ENCODE measurements around the gene SIGLEC8.
"Not testable (repeated sequence)": the region's sequence is repeated elsewhere in the genome, so short reads cannot be mapped to it uniquely, and the experiment has no call there.

SIGLEC8 gene

GRCh38 chr19:51458051-51458645 is at the start of gene SIGLEC8:
Gene SIGLEC8, minus strand, starts transcription at chr19:51458454. Its CDS starts 67 bp downstream, at chr19:51458387.
- no peak for DNase-seq (ENCODE audit: insufficient read length, low spot score)
- no peak for TF ChIP-seq POLR2A (IDR thresholded peaks at IDR 0.05; ENCODE audit: low read depth, low read length)
- no peak for FAIRE-seq

- FAIRE-seq: no peak
- DNase-seq (ENCODE audit: insufficient read length, low spot score): no peak
- no peak for TF ChIP-seq POLR2A (IDR thresholded peaks at IDR 0.05; ENCODE audit: low read depth, low read length)
Observed at GRCh38 chr19:51507640-51508058, 49.4 kb upstream of the SIGLEC8 start.

GRCh38 chr19:51507192-51507591 is 48.9 kb upstream of the SIGLEC8 start:
- TF ChIP-seq POLR2A (IDR thresholded peaks at IDR 0.05; ENCODE audit: low read depth, low read length): no peak
- no peak for FAIRE-seq

GRCh38 chr19:51505904-51506303 is 47.6 kb upstream of the SIGLEC8 start:
- TF ChIP-seq POLR2A (IDR thresholded peaks at IDR 0.05; ENCODE audit: low read depth, low read length): no peak
- FAIRE-seq (no peak), DNase-seq (ENCODE audit: insufficient read length, low spot score) (no peak)

More at GRCh38 chr19:51507192-51507591, 48.9 kb upstream of the SIGLEC8 start:
- no peak for DNase-seq (ENCODE audit: insufficient read length, low spot score)

- DNase-seq (ENCODE audit: insufficient read length, low spot score) (no peak), FAIRE-seq (no peak)
- TF ChIP-seq POLR2A (IDR thresholded peaks at IDR 0.05; ENCODE audit: low read depth, low read length): no peak
Observed at GRCh38 chr19:51503896-51504295, 45.6 kb upstream of the SIGLEC8 start.

GRCh38 chr19:51503286-51503817 is 45.1 kb upstream of the SIGLEC8 start:
- TF ChIP-seq POLR2A (IDR thresholded peaks at IDR 0.05; ENCODE audit: low read depth, low read length): no peak
- DNase-seq (ENCODE audit: insufficient read length, low spot score) (no peak), FAIRE-seq (no peak)

GRCh38 chr19:51501594-51502263 is 43.5 kb upstream of the SIGLEC8 start, which contains the start of gene SIGLEC12:
Gene SIGLEC12, minus strand, starts transcription at chr19:51501800. Its CDS starts 67 bp downstream, at chr19:51501733.
- FAIRE-seq (no peak), DNase-seq (ENCODE audit: insufficient read length, low spot score) (no peak)
- no peak for TF ChIP-seq POLR2A (IDR thresholded peaks at IDR 0.05; ENCODE audit: low read depth, low read length)

- FAIRE-seq; DNase-seq (ENCODE audit: insufficient read length, low spot score): not testable (repeated sequence)
Observed at GRCh38 chr19:51500931-51501330, 42.7 kb upstream of the SIGLEC8 start.

- no peak for DNase-seq (ENCODE audit: insufficient read length, low spot score)
- no peak for TF ChIP-seq POLR2A (IDR thresholded peaks at IDR 0.05; ENCODE audit: low read depth, low read length)
- no peak for FAIRE-seq
Observed at GRCh38 chr19:51497666-51498065, 39.4 kb upstream of the SIGLEC8 start.

GRCh38 chr19:51493776-51494175 is 35.5 kb upstream of the SIGLEC8 start:
- TF ChIP-seq POLR2A (IDR thresholded peaks at IDR 0.05; ENCODE audit: low read depth, low read length): no peak
- FAIRE-seq: no peak
- no peak for DNase-seq (ENCODE audit: insufficient read length, low spot score)

- FAIRE-seq: no peak
- no peak for DNase-seq (ENCODE audit: insufficient read length, low spot score)
- TF ChIP-seq POLR2A (IDR thresholded peaks at IDR 0.05; ENCODE audit: low read depth, low read length): no peak
Observed at GRCh38 chr19:51491586-51491985, 33.3 kb upstream of the SIGLEC8 start.

- no peak for DNase-seq (ENCODE audit: insufficient read length, low spot score)
- no peak for FAIRE-seq
- TF ChIP-seq POLR2A (IDR thresholded peaks at IDR 0.05; ENCODE audit: low read depth, low read length): no peak
Observed at GRCh38 chr19:51490676-51491075, 32.4 kb upstream of the SIGLEC8 start.

- no peak for TF ChIP-seq POLR2A (IDR thresholded peaks at IDR 0.05; ENCODE audit: low read depth, low read length)
- FAIRE-seq (no peak), DNase-seq (ENCODE audit: insufficient read length, low spot score) (no peak)
Observed at GRCh38 chr19:51489113-51489512, 30.9 kb upstream of the SIGLEC8 start.

- FAIRE-seq (no peak), DNase-seq (ENCODE audit: insufficient read length, low spot score) (no peak)
- TF ChIP-seq POLR2A (IDR thresholded peaks at IDR 0.05; ENCODE audit: low read depth, low read length): no peak
Observed at GRCh38 chr19:51488491-51488890, 30.2 kb upstream of the SIGLEC8 start.
